GM10248 (cell line): Measurements from ENCODE around the gene CACNA1I.

Experiments used
- CTCF ChIA-PET: fragments of 300-600 bp; sonication (Branson Sonifier 250); formaldehyde crosslinking; extraction: SDS; loops from one replicate; lab custom pipeline; 2021; ENCODE audit warnings: antibody characterized with exemption; lab: Yijun Ruan, JAX
- POLR2A ChIA-PET: fragments of 350-650 bp; sonication (Branson Sonifier 250); formaldehyde crosslinking; extraction: SDS; loops from one replicate; lab custom pipeline; 2020; ENCODE audit warnings: antibody characterized with exemption; lab: Yijun Ruan, JAX
- DNase-seq: peaks from one replicate; pipeline ENCODE4 v3.0.0; 2012; ENCODE audit errors: extremely low spot score
- TF ChIP-seq, protein P1 (sequence below): IDR thresholded peaks from 2 replicates; pipeline ENCODE4 v1.5.1; 2012; ENCODE audit warnings: mild to moderate bottlenecking, low read depth; ENCODE audit errors: extremely low read depth, missing control alignments, control extremely low read depth

The CACNA1I gene

DNA sequence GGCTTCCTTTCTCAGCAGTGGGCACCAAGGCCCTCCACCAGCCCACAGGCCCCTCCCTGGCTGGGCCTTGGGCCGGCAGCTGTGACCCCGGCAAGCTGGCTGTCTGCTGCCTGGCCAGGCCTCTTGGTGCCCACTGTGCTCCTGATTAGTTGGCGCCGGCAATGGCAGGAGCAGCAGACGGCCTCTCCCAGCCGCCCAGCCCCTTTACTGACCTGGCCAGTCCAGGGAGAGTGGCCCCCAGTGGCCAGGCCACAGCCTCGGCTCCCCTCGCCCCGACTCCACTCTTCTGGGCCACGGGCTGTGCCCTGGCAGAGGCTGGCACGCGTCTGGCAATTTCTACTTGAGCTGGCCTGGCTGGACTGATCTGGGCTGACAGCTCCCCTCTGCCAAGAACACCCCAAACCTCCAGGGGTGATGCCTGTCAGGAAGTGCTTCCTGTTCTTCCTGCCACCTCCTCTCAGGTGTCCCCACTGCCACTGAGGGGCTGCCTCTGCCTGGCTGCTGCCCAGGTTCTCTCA is 58.1 kb downstream of the CACNA1I start:
- CTCF ChIA-PET = no interaction called here
- POLR2A ChIA-PET = no interaction called here

DNA sequence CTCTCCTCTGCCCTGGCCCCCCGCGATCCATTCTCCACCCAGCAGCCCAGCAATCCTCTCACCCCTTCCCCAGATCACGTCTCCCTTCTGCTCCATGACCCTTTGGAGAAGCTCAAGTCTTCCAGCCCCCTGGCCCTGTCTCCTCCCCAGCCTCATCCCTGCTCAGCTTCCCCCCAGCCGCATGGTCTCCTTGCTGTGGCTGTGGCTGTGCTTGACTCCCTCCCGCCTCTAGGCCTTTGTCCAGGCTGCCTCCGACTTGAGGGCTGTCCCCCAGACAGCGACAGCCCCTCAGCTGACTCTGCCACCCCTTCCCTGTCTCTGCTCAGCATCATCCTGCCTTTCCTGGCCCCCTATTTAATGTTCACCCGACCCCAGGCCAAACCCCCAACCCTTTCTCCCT is 59.3 kb downstream of the CACNA1I start:
- DNase-seq = no peak
- CTCF ChIA-PET = no interaction called here
- TF ChIP-seq, protein P1, sequence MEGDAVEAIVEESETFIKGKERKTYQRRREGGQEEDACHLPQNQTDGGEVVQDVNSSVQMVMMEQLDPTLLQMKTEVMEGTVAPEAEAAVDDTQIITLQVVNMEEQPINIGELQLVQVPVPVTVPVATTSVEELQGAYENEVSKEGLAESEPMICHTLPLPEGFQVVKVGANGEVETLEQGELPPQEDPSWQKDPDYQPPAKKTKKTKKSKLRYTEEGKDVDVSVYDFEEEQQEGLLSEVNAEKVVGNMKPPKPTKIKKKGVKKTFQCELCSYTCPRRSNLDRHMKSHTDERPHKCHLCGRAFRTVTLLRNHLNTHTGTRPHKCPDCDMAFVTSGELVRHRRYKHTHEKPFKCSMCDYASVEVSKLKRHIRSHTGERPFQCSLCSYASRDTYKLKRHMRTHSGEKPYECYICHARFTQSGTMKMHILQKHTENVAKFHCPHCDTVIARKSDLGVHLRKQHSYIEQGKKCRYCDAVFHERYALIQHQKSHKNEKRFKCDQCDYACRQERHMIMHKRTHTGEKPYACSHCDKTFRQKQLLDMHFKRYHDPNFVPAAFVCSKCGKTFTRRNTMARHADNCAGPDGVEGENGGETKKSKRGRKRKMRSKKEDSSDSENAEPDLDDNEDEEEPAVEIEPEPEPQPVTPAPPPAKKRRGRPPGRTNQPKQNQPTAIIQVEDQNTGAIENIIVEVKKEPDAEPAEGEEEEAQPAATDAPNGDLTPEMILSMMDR = no peak
- POLR2A ChIA-PET = no interaction called here

More for the DNA sequence above, 58.1 kb downstream of the CACNA1I start:
- TF ChIP-seq, protein P1 = no peak
- no peak for DNase-seq

DNA sequence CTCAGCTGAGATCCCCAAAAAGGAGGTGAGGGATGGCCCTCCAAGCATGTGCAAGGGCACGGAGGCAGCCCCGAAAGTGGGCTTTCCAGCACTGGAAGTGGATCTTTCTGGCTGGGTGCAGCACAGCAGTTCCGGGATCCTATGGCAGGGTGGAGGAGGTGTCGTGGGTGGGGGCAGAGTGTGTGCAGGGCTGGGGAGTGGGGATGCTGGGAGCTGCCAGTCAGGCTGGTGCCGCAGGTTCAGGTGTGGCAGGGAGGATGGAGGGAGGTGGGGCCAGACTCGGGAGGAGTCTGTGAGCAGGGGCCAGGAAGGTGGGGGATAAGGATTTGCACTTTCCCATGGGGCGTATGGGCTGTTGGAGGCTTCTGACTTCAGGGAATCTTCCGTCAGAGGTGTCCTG is 60.2 kb downstream of the CACNA1I start:
- TF ChIP-seq, protein P1 = no peak
- CTCF ChIA-PET = interaction anchor here (1.7 kb wide), 1 partner anchor 9 kb away, joined by 4 read pairs; no protein-coding TSS in a partner anchor
- POLR2A ChIA-PET = no interaction called here
- no peak for DNase-seq

DNA sequence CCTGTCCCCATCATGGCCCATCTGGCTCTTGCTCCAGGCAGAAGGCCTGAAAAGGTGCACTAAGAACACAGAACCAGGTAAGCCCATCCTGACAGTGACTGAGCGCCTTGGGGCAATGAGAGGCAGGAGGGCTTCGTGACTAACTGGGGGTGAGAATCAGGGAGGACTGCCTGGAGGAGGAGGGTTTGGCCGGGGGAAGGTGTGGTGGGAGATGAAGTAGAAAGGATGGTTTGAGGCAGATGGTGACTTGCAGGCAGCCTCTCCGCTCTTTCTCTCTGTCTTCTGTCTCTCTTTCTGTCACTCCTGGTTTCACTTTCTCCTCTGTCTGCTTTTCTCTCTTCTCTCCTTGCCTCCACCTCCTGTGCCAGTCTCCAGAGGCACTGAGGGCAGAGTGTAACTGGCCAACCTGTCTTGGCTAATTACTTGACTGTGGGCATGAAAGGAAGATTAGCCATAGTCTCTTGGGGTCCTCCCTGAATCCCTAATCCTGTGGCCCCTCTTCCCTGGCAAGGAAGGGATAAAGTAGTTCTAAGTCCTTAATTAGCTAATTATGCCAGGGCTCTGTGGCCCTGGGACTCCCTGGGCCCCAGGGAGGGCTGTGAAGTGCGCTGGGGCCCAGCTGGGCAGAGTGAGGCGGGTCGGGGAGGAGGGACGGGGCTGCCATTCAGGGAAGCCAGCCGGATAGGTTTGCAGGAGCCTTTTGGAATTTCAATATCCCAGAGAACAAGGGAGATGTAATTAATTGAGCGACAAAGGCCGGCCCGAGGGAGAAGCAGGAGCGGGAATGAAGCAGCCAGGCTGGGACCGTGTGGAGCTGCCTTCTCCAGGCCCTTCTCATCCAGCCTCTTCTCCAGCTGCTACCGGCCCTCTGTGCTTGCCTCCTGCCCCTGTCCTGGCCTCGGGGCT is 61.1 kb downstream of the CACNA1I start:
- no peak for DNase-seq
- ChIA-PET CTCF (interaction anchor here (1.3 to 1.7 kb wide), 3 partner anchors 10 to 393 kb away, joined by 3 to 4 read pairs (median 3); no protein-coding TSS in a partner anchor), POLR2A (no interaction called here)
- TF ChIP-seq, protein P1 = no peak

DNA sequence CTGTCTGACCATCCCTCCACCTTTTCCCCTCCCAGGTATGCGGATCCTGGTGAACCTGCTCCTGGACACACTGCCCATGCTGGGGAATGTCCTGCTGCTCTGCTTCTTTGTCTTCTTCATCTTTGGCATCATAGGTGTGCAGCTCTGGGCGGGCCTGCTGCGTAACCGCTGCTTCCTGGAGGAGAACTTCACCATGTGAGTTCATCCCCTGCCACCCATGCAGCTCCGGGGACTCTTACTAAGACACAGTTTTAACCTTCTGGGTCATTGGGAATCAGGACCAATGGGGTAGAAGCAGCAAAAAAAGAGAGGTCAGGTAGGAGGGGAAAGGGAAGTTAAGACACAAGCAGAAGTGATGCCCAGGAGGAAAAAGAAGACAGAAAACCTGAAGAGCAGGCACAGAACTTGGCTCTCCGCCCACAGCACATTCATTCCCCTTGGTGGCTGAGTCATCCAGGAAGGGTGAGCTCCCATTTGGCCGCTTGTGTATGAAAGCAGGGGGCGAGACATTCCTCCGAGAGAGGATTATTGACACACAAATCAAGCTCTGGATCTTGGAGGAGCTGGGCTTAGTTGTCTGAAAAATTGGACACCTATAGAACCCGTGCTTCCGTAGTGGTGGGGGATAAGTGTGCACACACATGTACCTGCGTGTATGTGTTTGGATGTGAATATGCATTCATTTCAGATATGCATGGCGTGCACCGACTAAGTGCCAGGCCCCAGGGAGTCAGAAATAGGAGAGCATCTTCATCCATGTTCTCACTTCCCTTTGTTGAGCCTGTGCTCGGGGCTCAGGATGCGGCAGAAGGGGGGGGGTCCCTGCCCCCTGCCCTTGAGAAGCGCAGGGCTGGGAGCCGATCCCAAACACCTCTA is 64.2 kb downstream of the CACNA1I start:
- no peak for DNase-seq
- ChIA-PET CTCF (interaction anchor here (0.9 kb wide), 1 partner anchor 13 kb away, joined by 3 read pairs; no protein-coding TSS in a partner anchor), POLR2A (no interaction called here)
- TF ChIP-seq, protein P1 = no peak

DNA sequence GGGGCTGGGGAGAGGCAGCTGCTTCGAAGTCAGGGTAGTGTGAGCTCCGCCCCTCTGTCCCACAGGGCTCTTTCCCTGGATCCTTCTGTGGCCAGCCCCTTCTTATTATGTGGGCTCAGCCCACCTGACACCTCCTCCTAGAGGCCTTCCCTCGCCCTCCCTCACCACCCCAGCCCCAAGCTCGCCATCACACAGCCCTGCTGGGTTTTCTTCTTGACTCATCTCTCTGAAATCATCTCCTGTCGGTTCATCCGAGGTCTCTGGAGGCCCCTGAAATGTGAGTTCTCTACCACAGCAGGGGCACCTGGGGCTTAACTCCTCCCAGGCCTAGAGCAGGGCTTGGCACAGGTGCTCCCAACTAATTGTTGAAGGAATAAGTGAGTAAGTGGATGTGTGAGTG is 65.2 kb downstream of the CACNA1I start:
- ChIA-PET CTCF (interaction anchor here (1.6 kb wide), 1 partner anchor 21 kb away, joined by 5 read pairs; no protein-coding TSS in a partner anchor), POLR2A (no interaction called here)
- TF ChIP-seq, protein P1 = no peak
- no peak for DNase-seq
